CD4-positive, alpha-beta T cell treated with Interleukin-6 at 100 ng/mL for 8 hours (primary cell): ENCODE data around the gene PLEKHB1.
"Not testable (repeated sequence)": the region's sequence is repeated elsewhere in the genome, so short reads cannot be mapped to it uniquely, and the experiment has no call there.

ENCODE experiments used
- DNase-seq: peaks from one replicate; pipeline ENCODE4 v3.0.0-alpha.2; 2020; ENCODE audit warnings: mixed read lengths, low spot score

Gene PLEKHB1

DNA sequence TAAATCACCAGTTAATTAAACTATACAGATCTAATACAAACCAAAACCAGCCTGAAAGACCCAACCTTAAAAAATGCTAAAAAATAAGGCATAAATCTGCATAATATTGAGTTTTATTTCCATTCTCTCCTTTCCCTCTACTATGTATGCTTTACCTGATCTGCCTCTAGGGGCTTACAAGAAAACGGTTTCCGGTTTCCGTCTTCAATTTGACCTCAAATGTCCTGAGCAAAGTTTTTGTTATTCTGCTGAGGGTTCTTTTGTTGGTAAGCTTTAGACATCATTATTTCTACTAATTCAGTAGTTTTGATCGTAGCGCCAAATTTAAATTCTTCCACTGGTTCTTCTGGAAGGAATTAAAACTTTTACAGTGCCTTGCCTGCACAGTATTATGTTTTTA, 30.2 kb downstream of the PLEKHB1 start:
- not testable (repeated sequence) for DNase-seq

DNA sequence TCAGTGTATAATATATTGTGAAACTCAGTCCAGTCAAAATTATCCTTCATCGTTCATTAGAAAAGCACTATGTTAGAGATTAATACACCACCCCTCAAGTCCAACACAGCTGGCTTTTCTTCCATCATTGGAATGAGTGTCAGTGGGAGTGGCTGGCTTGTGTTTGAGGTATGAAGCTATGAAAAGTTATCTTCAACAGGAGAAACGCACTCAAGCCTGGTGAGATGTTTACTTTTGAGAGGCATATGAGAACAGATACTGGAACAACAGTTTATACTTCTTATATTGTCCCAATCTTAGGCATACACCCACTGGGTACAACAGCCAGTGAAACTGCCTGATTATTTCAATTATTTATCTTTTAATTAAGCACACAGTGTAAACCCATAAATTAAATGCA, 34.3 kb downstream of the PLEKHB1 start:
- DNase-seq, result no peak

DNA sequence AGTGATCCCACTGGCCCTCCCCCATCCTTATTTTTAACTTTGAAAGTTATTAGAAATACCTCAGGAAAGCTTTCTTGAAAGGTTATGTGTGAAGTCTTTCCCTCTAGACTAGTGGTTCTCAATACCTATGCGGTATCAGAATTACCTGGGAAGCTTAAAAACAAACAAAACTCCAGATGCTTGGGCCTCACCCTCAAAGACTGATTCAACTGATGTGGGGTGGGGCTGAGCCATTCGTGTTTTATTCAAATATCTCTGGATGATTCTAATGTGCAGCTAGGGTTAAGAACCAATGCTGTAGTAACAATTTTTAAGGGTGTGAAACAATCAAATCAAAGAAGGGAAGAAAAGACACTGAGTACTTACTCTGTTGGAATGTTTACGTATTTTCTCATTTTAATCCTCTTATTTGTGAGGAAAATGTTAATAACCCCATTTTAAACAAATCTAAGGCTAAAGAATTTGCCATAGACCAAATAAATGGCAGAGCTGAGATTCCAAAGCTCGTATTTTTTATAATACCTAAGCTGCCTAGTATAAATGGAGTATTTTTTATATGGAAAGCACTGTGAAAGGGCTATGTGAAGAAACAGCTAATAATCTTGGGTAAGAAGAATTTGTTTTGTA, 47.6 kb downstream of the PLEKHB1 start:
- DNase-seq, result no peak

DNA sequence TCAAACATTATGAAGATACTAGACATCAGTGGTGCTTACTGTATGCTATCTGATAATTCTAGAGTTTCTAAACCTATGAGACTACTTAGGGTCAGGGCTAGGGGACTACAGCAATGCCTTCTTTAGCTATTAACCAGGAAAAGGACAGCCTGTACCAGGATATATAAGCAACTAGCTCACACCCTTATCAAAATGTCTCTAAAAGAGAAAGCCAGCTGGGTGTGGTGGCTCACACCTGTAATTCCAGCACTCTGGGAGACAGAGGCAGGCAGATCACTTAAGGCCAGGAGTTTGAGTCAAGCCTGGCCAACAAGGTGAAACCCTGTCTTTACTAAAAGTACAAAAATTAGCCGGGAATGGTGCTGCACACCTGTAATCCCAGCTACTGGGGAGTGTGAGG, 58.7 kb downstream of the PLEKHB1 start:
- DNase-seq, result no peak

DNA sequence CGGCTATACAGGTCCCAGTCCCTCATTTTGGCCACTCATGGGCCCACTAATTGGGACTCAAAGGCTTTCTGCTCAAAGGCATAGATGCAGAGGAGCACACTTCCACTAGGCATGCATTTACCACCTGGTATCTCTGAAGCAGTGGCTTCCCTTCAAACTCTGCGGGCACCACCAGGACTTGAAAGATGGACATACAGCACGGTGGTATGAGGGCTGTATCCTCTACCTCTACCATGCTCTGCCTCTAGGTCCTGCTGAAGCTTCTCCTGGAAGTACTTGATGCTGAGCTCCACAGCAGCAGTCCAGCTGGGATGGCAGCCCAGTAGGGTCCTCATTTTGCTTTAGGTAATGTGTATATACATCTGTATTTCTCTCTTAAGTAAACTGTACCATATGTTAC, 64.6 kb downstream of the PLEKHB1 start:
- DNase-seq, result no peak
